ENCODE results near the gene SC5D. TPM values are rescaled to one million over a fixed set of nuclear protein-coding genes. Genes with fewer than 3 reads are reported as not detected.

Gene SC5D
- total and polyA plus RNA-seq, 2 of the 8 experiments (the other 6 are each of a cell fraction or from before 2014, with no cell fraction given), result 73.9 to 90.3 TPM

DNA sequence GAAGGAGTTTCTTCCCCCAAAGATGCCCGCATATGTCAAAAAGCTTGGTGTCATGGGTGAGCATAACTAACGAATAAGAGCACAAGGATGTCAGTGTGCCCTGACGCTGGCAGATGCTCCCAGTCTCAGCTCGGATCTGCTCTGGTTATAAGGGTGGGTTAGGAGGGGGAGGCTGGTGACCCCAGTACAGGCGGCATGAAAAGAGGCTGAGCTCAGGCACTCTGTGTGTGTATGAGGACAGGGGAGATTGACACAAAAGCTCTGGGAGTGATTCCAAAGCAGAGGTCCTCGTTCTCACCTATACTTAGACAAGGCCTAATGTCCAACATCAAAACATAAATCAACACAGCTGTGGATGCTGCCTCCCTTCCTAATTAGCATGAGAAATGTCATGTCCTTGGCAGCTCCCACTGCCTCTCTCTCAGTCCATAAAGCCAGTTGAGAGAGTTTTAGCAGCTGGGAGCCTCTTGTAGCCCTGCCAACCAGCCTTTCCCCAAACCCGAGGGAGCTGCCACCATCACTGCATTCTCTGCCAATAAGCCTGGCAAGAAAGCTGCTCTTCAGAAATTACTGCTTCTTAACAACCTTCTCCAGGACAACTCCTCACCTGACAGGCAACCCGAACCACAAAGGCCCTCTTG lies 59.8 kb downstream of the SC5D start:
- Histone ChIP-seq H3K9me3 (ENCODE audit: insufficient read depth in 2 of 2, low read depth in 1 of 2, low read length in 1 of 2) (no peaks in the 10 kb centered on the region), H2BK20ac (ENCODE audit: low read length) (no peak overlapping the region), H4K20me1 (replicated peaks in 1 of 2; ENCODE audit: control insufficient read depth in 1 of 2, insufficient read depth in 2 of 2, low read length in 2 of 2) (no peaks in the 10 kb centered on the region), H3K14ac (ENCODE audit: insufficient read length) (no peak overlapping the region), H3K79me2 (ENCODE audit: control insufficient read depth in 1 of 2, insufficient read depth in 2 of 2, low read length in 2 of 2) (no peaks in the 10 kb centered on the region), H2AK5ac (ENCODE audit: low read depth, low read length) (no peak overlapping the region), H2AFZ (ENCODE audit: low read length) (no peak overlapping the region), H4K5ac (ENCODE audit: insufficient read length, low read depth, low read length) (no peak overlapping the region), H3K27me3 (replicated peaks in 1 of 4; ENCODE audit: control insufficient read depth in 3 of 4, extremely low read depth in 1 of 4, insufficient read depth in 3 of 4, low read length in 3 of 4) (no peaks in the 10 kb centered on the region), H3K4me1 (replicated peaks in 1 of 4; ENCODE audit: control insufficient read depth in 3 of 4, insufficient read depth in 4 of 4, low read length in 3 of 4) (no peaks in the 10 kb centered on the region; a peak in 1 of 7 replicates), H3K36me3 (ENCODE audit: control insufficient read depth in 2 of 4, insufficient read depth in 4 of 4, low read length in 3 of 4) (no peaks in the 10 kb centered on the region), H3K4me3 (ENCODE audit: extremely low read depth in 1 of 4, insufficient read depth in 2 of 4, low read depth in 3 of 4, low read length in 4 of 4) (no peak overlapping the region), H2BK12ac (ENCODE audit: low read depth, low read length) (no peak overlapping the region), H3K79me1 (ENCODE audit: low read depth, low read length) (no peaks in the 10 kb centered on the region; the same call in 1 of the 2 replicates), H3K23ac (ENCODE audit: insufficient read length) (no peak overlapping the region), H3K9ac (replicated peaks in 1 of 4; ENCODE audit: extremely low read depth in 1 of 4, low read depth in 3 of 4, low read length in 3 of 4) (no peak overlapping the region), H3K23me2 (ENCODE audit: low read depth, low read length) (no peaks in the 10 kb centered on the region), H4K8ac (ENCODE audit: extremely low read depth, insufficient read depth, low read length) (no peak overlapping the region; the same call in 1 of the 2 replicates), H4K91ac (replicated peaks; ENCODE audit: insufficient read length, low read length) (peak overlapping the region; percentile 32), H3K56ac (replicated peaks; ENCODE audit: insufficient read length, low read depth, low read length) (no peak overlapping the region), H3K27ac (ENCODE audit: low read depth, low read length) (no peak overlapping the region), H3K18ac (ENCODE audit: extremely low read depth, low read length) (no peak overlapping the region), H2BK5ac (ENCODE audit: low read depth, low read length) (no peak overlapping the region), H2BK120ac (replicated peaks; ENCODE audit: low read depth, low read length) (no peak overlapping the region), H3K4ac (replicated peaks; ENCODE audit: insufficient read length, low read depth, low read length) (no peak overlapping the region), H3K4me2 (ENCODE audit: insufficient read depth in 1 of 2, low read depth in 2 of 2, low read length in 2 of 2) (no peak overlapping the region), H2BK15ac (ENCODE audit: low read length) (no peak overlapping the region)
- CTCF ChIA-PET (ENCODE audit: partially characterized antibody), result interaction anchor here (0.5 to 1.4 kb wide), 9 partner anchors 8 to 180 kb away, joined by 3 to 5 read pairs (median 3); no protein-coding TSS in a partner anchor
- 74% methylated on average over 8 of the region's 8 CpGs; no CpG with 5 or more reads in 1 of the 2 experiments for WGBS, 2 experiments (ENCODE audit: extremely low coverage in 1 of 2, insufficient coverage in 1 of 2, insufficient read length in 1 of 2, insufficient replicate concordance in 2 of 2, low coverage in 1 of 2, low lambda C conversion rate in 2 of 2, missing lambda C conversion rate in 1 of 2)
- FAIRE-seq, result no peak
- TF ChIP-seq E2F6 (IDR thresholded peaks at IDR 0.05) (no peak), CHD2 (IDR thresholded peaks at IDR 0.05; ENCODE audit: low read length) (no peak)
- no peak for DNase-seq (ENCODE audit: low read depth in 1 of 2, low spot score in 2 of 2)
- POLR2A ChIA-PET (ENCODE audit: partially characterized antibody), result no interaction called here

Measured in H1 (cell line).